Breast epithelium (tissue), 4 donors: Measurements from ENCODE around the gene MCM6. TPM values are rescaled to one million over a fixed set of nuclear protein-coding genes. Genes with fewer than 3 reads are reported as not detected.

Experiments used
- DNase-seq, 2 donors: peaks; one replicate each; pipeline ENCODE4 v3.0.0-alpha.2; 2019; ENCODE audit warnings: low spot score in 2 of 2
- H3K27ac ChIP-seq, 2 donors: fragments of 200-600 bp; sonication (generic) in 1 of 2; one replicate each; pipeline ENCODE4 v1.5.1; 2016 to 2019; ENCODE audit warnings: mild to moderate bottlenecking in 1 of 2
- H3K27me3 ChIP-seq, 2 donors: fragments of 200-600 bp; sonication (generic) in 1 of 2; one replicate each; pipeline versions ENCODE4 v1.5.1 to v1.6.0; 2017 to 2019; ENCODE audit warnings: control low read depth in 1 of 2, mild to moderate bottlenecking in 1 of 2
- H3K36me3 ChIP-seq: fragments of 200-600 bp; one replicate; pipeline ENCODE4 v1.5.1; 2019
- H3K4me1 ChIP-seq, 2 donors: fragments of 200-600 bp; sonication (generic); one replicate each; pipeline ENCODE4 v1.5.1; 2016 to 2019; ENCODE audit warnings: control low read depth in 1 of 2
- H3K4me3 ChIP-seq, 3 donors: fragments of 200-600 bp; sonication (generic); 1 replicate in 2 of 3; 2 replicates in 1 of 3; pipeline ENCODE4 v1.5.1; 2016 to 2019; ENCODE audit warnings: mild to moderate bottlenecking in 3 of 3, moderate library complexity in 2 of 3
- H3K9me3 ChIP-seq, 2 donors: fragments of 200-600 bp; sonication (generic) in 1 of 2; one replicate each; pipeline ENCODE4 v1.5.1; 2016 to 2019; ENCODE audit warnings: control low read depth in 1 of 2
- CTCF ChIP-seq, 3 donors: fragments of 450-650 bp; IDR thresholded peaks; one replicate each; pipeline ENCODE4 v1.5.1; 2016 to 2017; ENCODE audit warnings: antibody characterized with exemption in 3 of 3, mild to moderate bottlenecking in 3 of 3, moderate library complexity in 3 of 3
- POLR2A ChIP-seq: fragments of 450-650 bp; IDR thresholded peaks from one replicate; pipeline ENCODE4 v1.6.1; 2016; ENCODE audit warnings: antibody characterized with exemption, mild to moderate bottlenecking, moderate library complexity
- POLR2AphosphoS5 ChIP-seq, 3 donors: sonication (generic); formaldehyde crosslinking; IDR thresholded peaks; one replicate each; pipeline ENCODE4 v1.6.1; 2017; ENCODE audit warnings: antibody characterized with exemption in 3 of 3
- intact Hi-C: fragments of 100-400 bp; cut with DNase I; formaldehyde crosslinking; loops from one replicate; pipeline ENCODE4 v1.15.1; 2023; ENCODE audit warnings: low total_unique reads
- total RNA-seq, 3 donors: library from RNA; depleted of rRNA; stranded (reverse); fragments of >200 nt; gene quantifications; one replicate each; pipeline ENCODE4 v1.1.0, GENCODE V29; 2016

Gene MCM6
- total RNA-seq, 3 donors from 2014 or later: 10.9 to 11.8 (median 11.3) TPM

- H3K4me1 ChIP-seq: peaks cover 0 to 6% of the 10 kb centered on the region in 2 donors
- intact Hi-C loops: no loop called here
- H3K27ac ChIP-seq: no peak overlapping the region
- no peak for DNase-seq
- no peaks in the 10 kb centered on the region for H3K27me3 ChIP-seq
- H3K36me3 ChIP-seq: no peaks in the 10 kb centered on the region
- H3K9me3 ChIP-seq: no peaks in the 10 kb centered on the region
- no peak overlapping the region for H3K4me3 ChIP-seq
- TF ChIP-seq CTCF (IDR thresholded peaks at IDR 0.05) (no peak), POLR2A (no peak), POLR2AphosphoS5 (IDR thresholded peaks at IDR 0.05) (no peak)
Measured at GRCh38 chr2:135870571-135870970, 5.7 kb downstream of the MCM6 start.

GRCh38 chr2:135863233-135863632, 13.0 kb downstream of the MCM6 start:
- Histone ChIP-seq H3K36me3 (no peaks in the 10 kb centered on the region), H3K27me3 (no peaks in the 10 kb centered on the region), H3K27ac (no peak overlapping the region), H3K4me3 (no peak overlapping the region), H3K4me1 (no peaks in the 10 kb centered on the region), H3K9me3 (no peaks in the 10 kb centered on the region)
- TF ChIP-seq POLR2AphosphoS5 (IDR thresholded peaks at IDR 0.05): no peak
- TF ChIP-seq POLR2A: no peak
- no peak for TF ChIP-seq CTCF (IDR thresholded peaks at IDR 0.05)
- intact Hi-C loops: no loop called here
- DNase-seq: no peak

GRCh38 chr2:135862718-135863117, 13.5 kb downstream of the MCM6 start:
- no peak for TF ChIP-seq POLR2AphosphoS5 (IDR thresholded peaks at IDR 0.05)
- TF ChIP-seq CTCF (IDR thresholded peaks at IDR 0.05): no peak
- TF ChIP-seq POLR2A: no peak
- no peak for DNase-seq
- H3K27ac ChIP-seq: no peak overlapping the region
- no peaks in the 10 kb centered on the region for H3K36me3 ChIP-seq
- no peak overlapping the region for H3K4me3 ChIP-seq
- no peaks in the 10 kb centered on the region for H3K27me3 ChIP-seq
- intact Hi-C loops: no loop called here
- H3K4me1 ChIP-seq: no peaks in the 10 kb centered on the region
- H3K9me3 ChIP-seq: no peaks in the 10 kb centered on the region

GRCh38 chr2:135853401-135853800, 22.8 kb downstream of the MCM6 start:
- Histone ChIP-seq H3K27me3 (no peaks in the 10 kb centered on the region), H3K4me1 (no peaks in the 10 kb centered on the region), H3K27ac (no peak overlapping the region), H3K4me3 (no peak overlapping the region), H3K9me3 (no peaks in the 10 kb centered on the region), H3K36me3 (peaks cover 5% of the 10 kb centered on the region)
- intact Hi-C loops: no loop called here
- TF ChIP-seq POLR2AphosphoS5 (IDR thresholded peaks at IDR 0.05) (no peak), CTCF (IDR thresholded peaks at IDR 0.05) (no peak), POLR2A (no peak)
- no peak for DNase-seq

- TF ChIP-seq POLR2AphosphoS5 (IDR thresholded peaks at IDR 0.05) (no peak), POLR2A (no peak), CTCF (IDR thresholded peaks at IDR 0.05) (no peak)
- no peaks in the 10 kb centered on the region for H3K9me3 ChIP-seq
- H3K4me3 ChIP-seq: no peak overlapping the region
- peaks cover 5% of the 10 kb centered on the region for H3K36me3 ChIP-seq
- H3K27me3 ChIP-seq: no peaks in the 10 kb centered on the region
- no peak overlapping the region for H3K27ac ChIP-seq
- DNase-seq: no peak
- H3K4me1 ChIP-seq: no peaks in the 10 kb centered on the region
- intact Hi-C loops: no loop called here
Measured at GRCh38 chr2:135851858-135852257, 24.4 kb downstream of the MCM6 start.
